ENCODE results near the gene ZSWIM5.
"Not testable (repeated sequence)": the region's sequence is repeated elsewhere in the genome, so short reads cannot be mapped to it uniquely, and the experiment has no call there.

ZSWIM5 gene

DNA sequence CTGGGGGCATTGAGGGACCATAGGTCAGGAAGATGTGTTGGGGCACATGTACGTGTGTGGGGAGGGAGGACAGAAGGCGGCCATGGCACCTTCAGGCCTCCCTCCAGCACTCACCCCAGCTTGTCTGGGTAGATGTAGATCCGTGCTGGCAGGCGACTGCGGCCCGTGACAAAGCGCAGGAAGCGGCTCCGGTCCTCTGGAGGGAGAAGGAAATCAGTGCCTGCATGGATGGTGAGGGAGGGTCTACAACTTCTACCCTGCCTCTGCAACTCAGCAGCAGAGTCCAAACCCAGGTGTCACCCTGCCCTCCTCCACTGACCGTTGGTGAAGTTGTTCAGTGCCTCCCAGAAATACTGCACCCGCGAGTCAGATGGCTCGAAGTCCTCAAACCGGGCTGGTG is 202.7 kb downstream of the ZSWIM5 start:
- no peak for DNase-seq (ENCODE audit: low spot score)

DNA sequence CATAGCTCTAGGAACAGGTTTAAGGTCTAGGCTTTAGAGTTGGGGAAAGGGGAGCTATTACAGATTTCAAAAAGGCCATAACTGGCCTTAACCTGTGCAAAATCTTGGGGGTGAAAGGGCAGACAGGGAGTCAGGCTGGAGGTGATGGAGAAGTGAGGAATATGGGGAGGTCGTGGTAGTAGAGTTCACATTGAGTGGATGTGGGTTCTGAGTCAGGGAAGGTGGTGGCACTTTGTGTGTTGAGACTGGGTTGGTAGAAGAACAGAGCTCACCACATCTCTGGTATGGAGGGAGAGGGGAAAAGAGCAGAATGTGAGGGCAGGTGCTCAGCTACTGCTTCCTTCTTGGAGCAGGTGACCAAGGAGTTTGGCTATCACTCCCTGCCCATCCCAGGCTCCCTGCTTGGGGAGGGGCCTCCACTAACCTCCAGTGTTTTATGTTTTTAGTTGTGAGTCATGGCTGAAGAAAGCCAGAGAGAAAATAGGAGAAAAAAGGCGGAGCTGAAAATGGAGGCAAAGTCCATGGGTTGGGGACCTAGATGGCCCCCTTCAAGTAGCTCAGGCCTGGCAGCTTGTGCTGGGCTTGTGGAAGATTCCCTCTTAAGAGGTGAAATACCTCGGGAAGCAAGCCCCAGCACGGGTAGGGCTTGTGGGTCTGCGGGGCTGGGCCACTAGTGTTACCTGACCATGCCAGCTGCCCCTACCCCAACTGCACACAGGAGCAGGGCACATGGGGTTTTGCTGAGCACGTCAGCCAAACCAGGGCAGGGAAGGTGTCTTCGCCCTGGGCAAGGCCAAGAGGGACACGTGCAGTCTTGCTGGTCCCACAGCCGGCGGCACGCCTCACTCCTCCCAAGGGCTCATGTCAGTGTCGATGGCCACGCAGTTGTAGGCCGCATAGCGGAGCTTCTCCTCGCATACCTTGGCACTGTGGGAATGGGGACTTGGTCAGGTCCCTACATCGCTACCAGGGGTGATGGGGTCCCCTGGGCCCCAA is 203.5 kb downstream of the ZSWIM5 start:
- no peak for DNase-seq (ENCODE audit: low spot score)

DNA sequence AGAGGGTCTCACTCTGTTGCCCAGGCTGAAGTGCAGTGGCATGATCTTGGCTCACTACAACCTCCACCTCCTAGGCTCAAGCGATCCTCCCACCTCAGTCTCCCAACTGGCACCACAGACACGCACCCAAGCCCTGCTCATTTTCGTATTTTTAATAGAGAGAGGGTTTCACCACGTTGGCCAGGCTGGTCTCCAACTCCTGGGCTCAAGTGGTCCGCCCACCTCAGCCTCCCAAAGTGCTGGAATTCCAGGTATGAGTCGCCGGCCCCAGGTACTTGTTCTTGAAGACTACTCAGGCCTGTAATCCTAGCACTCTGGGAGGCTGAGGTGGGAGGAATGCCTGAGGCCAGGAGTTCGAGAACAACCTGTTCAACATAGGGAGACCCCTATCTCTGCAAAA is 204.8 kb downstream of the ZSWIM5 start:
- DNase-seq (ENCODE audit: low spot score), result not testable (repeated sequence)

DNA sequence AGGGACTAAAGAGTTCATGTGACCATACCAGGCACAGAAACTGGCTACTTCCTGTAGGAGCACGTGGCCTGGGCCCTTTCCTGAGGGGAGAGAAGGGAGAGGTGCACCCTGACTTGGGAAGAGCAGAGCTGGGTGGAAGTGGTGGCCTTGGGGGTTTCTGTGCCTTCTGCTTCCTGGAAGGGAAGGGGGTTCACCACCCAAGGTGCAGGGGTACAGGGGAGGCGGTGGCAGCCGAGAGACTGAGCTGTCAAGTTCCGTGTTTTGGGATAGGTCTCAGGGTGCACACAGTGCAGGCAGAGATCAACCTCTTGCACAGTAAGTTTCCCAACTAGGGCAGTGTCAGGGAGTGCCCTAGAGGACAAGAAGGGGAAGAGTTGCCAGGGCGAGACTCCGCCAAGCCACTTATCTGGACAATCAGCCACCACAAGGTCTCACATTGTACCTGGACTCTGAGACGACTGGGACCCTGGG is 205.4 kb downstream of the ZSWIM5 start:
- no peak for DNase-seq (ENCODE audit: low spot score)

DNA sequence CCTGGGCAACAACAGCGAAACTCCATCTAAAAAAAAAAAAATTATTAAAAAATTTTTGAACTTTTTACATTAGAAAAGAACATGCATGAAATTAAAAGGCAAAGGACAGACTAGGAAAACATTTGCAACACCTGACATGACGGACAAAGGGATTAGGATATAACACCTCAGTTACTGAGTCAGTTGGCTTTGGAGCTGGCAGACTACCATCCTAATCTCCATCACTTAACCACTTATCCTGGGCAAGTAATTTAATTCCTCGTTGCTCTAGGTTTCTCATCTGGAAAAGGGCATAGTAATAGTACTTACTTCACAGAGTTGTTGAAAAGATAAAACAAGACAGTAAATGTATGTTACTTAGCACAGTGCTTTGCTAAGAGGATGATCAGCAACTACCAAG is 207.2 kb downstream of the ZSWIM5 start:
- DNase-seq (ENCODE audit: low spot score), result no peak

DNA sequence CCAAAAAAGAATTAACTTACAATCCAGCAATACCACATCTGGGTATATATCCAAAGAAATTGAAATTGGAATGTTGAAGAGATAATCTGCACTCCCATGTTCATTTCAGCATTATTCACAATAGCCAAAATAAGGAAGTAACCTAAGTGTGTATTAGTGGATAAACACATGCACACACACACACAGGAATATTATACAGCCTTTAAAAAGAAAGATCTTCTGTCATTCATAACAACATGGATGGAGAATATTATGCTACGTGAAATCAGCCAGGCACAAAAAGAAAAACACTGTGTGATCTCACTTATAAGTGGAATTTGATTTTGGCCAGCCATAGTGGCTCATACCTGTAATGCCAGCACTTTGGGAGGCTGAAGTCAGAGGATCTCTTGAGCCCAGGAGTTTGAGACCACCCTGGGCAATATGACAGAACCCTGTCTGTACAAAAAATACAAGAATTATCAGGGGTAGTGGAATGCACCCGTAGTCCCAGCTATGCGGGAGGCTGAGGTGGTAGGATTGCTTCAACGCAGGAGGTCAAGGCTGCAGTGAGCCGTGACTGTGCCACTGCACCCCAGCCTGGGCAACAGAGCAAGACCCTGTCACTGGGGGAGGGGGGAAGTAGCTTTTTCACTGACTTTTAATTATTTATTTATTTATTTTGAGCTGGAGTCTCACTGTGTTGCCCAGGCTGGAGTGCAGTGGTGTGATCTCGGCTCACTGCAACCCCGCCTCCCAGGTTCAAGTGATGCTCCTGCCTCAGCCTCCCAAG is 210.8 kb downstream of the ZSWIM5 start:
- DNase-seq (ENCODE audit: low spot score), result no peak

DNA sequence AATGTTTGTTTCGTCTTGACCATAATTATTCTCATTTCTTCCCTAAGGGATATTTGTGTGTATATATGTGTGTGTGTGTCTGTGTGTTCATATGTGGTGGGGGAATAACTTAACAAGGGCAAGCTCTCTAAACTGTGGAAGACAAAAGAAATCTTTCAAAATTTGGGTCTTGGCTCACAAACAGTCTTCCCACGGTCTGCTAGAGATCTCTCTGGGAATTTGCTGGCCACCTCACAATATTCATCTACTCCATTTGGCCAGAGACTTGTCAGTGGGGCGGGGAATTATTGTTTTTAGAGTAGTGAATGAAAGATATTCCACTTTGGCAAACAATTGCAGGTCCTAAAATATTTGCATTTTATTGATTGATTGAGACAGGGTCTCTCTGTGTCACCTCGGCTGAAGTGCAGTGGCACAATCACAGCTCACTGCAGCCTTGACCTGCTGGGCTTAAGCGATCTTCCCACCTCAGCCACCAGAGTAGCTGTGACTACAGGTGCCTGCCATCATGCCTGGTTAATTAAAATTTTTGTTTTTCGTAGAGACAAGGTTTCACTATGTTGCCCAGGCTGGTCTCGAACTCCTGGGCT is 212.0 kb downstream of the ZSWIM5 start:
- no peak for DNase-seq (ENCODE audit: low spot score)

DNA sequence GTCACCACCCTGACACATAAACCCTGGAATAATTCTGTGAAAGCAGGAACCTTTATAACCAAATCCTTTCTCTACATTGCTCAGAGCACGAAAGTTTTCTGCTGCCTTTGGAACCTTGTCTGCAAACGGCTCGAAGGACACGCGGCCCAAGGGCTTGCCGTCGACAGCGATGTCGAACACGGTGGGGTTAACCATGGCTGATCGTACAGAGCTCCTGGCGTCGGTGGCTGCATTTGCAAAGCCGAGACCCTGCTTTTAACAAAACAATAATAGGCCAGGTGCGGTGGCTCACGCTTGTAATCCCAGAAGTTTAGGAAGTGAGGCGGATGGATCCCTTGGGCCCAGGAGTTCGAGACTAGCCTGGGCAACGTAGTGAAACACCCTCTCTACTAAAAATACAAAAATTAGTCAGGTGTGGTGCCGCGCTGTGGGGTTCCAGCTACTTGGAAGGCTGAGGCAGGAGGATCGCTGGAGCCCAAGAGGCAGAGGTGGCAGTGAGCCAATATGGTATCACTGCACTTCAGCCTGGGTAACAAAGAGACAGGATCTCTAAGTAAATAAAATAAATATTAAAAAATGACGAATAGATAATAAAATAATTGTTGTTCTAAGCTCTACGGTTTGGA is 217.8 kb downstream of the ZSWIM5 start:
- DNase-seq (ENCODE audit: low spot score), result no peak

DNA sequence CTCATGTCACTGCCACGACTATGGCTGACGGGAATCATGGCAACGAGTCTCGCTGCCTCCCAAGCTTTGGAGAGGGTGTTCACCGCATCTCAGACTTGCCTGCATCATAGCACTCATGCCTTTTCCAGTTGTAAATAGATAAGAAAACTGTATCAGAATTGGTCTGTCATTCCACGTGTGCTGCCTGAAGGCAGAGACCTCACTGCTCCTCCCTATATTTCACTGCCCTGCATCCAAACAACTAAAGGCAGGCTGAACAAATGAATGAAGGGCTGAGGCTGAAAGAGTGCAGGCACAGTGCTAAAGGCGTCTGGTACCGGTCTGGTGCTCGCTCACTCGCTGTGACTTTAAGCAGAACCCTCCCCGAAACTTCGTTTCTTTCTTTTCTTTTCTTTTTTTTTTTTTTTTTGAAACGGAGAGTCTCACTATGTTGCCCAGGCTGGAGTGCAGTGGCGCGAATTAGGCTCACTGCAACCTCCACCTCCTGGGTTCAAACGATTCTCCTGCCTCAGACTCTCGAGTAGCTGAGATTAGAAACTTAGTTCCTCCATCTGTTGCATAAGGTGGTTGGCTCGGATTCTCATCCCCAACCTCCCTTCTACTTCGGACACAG is 220.6 kb downstream of the ZSWIM5 start:
- DNase-seq (ENCODE audit: low spot score), result no peak

DNA sequence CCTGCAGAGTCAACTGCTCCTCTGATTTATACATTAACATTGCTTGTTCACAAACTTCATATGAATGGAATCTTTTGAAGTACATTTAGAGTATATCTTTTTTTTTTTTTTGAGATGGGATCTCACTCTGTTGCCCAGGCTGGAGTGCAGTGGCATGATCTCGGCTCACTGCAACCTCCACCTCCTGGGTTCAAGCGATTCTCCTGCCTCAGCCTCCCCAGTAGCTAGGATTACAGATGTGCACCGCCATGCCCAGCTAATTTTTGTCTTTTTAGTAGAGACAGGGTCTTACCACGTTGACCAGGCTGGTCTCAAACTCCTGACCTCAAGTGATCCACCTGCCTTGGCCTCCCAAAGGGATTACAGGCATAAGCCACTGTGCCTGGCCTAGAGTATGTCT is 229.0 kb downstream of the ZSWIM5 start:
- not testable (repeated sequence) for DNase-seq (ENCODE audit: low spot score)

DNA sequence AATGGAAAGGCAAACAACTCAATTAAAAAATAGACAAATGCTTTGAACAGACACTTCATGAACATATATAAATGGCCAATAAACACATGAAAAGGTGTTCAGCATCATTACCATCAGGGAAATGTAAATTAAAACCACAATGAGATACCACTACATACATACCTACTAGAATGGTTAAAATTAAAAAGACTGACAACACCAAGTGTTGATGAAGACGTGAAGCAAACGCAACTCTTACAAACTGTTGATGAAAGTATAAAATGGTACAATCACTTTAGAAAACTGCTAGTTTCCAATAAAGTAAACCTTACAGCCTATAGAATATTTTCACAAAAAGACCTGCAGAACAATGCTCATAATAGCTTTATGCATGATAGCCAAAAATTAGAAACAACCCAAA is 230.2 kb downstream of the ZSWIM5 start:
- DNase-seq (ENCODE audit: low spot score), result no peak

DNA sequence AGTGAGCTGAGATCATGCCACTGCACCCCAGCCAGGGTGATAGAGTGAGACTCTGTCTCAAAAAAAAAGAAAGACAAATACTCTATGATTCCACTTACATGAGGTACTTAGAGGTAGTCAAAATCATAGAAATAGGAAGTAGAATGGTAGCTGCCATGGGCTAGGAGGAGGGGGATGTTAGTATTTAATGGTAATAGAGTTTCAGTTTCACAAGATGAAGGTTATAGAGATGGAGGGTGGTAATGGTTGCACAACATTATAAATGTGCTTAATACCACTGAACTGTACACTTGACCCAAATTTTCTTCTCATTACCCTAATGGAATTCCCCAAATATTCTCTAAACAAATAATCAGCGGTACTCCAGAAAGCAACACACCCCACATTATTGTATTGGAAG is 232.8 kb downstream of the ZSWIM5 start:
- no peak for DNase-seq (ENCODE audit: low spot score)

DNA sequence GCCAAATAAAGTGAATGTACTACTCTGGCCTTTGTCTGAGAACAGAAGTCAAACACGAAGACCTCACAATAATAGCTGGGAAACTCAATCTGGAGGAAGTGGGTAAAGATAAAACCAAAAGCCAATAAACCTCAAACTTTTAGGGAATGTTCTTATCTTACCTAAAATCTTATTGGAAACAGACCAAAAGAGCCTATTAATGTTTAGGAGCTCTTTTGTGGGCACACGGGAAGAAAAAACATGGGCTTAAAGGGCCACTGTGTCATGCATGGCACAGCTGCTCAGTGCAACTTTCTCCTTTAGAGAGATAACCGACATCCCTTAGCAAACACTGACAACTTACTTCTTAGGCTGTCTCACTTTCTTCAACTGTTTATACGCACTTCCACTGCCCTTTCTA is 236.1 kb downstream of the ZSWIM5 start:
- no peak for DNase-seq (ENCODE audit: low spot score)

Measured in hepatic stellate cell (primary cell).